ENCODE data around the gene C14orf119. TPM values are rescaled to one million over a fixed set of nuclear protein-coding genes. Genes with fewer than 3 reads are reported as not detected.

C14orf119 gene
- total RNA-seq, 1 donor: 35.0 TPM

DNA sequence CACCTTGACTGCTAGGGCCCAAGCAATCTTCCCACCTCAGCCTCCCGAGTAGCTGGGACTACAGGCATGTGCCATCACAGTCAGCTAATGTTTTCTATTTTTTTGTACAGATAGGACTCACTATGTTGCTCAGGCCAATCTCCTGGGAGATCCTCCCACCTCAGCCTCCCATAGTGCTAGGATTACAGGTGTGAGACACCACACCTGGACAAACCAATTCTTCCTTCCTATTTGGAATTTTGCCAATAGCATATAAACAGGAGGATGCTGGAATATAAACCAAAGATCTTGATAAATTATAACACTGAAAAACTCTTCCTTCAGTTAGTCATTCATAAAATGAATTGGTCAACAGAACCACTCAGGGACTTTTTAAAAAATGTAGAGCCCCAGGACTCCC, 8.7 kb upstream of the C14orf119 start:
- no peak for DNase-seq (ENCODE audit: low read depth in 2 of 3, low spot score in 2 of 3)

GRCh38 chr14:23089498-23090253, 5.6 kb upstream of the C14orf119 start:
- no peak for DNase-seq (ENCODE audit: low read depth in 2 of 3, low spot score in 2 of 3)

- no peak for DNase-seq (ENCODE audit: low read depth in 2 of 3, low spot score in 2 of 3)
Measured at GRCh38 chr14:23090254-23090636, 5.1 kb upstream of the C14orf119 start.

GRCh38 chr14:23091294-23092225, 3.7 kb upstream of the C14orf119 start:
- DNase-seq (ENCODE audit: low read depth in 2 of 3, low spot score in 2 of 3): no peak

- no peak for DNase-seq (ENCODE audit: low read depth in 2 of 3, low spot score in 2 of 3)
Measured at GRCh38 chr14:23093104-23093503, 2.2 kb upstream of the C14orf119 start.

DNA sequence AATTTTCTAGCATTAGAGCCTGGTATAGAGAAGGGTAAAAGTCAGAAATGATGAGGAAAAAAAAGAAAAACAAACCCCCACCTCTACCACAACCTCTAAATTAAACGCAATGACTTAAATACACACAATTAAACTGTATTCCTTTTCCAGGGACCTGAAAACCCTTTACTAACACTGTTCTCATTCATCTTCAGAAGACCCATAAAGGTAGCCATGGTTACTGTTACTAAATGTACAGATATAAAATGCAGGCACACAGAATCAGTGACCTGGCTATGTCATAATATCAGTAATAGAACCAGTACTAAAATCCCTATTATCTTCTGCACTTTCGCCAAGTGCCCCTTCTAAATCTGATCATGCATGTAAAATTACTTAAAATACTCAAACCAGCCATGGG, 1.8 kb upstream of the C14orf119 start:
- DNase-seq (ENCODE audit: low read depth in 2 of 3, low spot score in 2 of 3): no peak

- DNase-seq (ENCODE audit: low read depth in 2 of 3, low spot score in 2 of 3): peak in 1 of 3 donors; percentile 20
Measured at GRCh38 chr14:23093991-23094665, 1.2 kb upstream of the C14orf119 start.

- DNase-seq (ENCODE audit: low read depth in 2 of 3, low spot score in 2 of 3): peak in 2 of 3 donors; percentile 92 to 96
Measured at GRCh38 chr14:23094666-23095195, 574 bp upstream of the C14orf119 start, which contains the start of gene ACIN1. Gene ACIN1 (minus strand): TSS chr14:23095136. CDS start chr14:23095112, 24 bp downstream.

DNA sequence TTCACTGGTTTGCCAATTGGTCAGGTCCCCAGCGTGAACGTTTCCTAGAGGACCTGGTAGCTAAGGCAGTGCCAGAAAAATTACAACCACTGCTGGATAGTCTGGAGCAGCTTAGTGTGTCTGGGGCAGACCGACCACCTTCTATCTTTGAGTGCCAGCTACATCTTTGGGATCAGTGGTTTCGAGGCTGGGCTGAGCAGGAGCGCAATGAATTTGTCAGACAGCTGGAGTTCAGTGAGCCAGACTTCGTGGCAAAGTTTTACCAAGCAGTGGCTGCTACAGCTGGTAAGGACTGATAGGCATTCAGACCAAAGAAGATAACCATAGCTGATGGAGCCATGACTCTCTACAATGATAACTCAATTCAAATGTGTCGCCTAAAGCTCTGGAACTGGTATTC, 2.5 kb downstream of the C14orf119 start:
- DNase-seq (ENCODE audit: low read depth in 2 of 3, low spot score in 2 of 3): peak in 1 of 3 donors; percentile 31

DNA sequence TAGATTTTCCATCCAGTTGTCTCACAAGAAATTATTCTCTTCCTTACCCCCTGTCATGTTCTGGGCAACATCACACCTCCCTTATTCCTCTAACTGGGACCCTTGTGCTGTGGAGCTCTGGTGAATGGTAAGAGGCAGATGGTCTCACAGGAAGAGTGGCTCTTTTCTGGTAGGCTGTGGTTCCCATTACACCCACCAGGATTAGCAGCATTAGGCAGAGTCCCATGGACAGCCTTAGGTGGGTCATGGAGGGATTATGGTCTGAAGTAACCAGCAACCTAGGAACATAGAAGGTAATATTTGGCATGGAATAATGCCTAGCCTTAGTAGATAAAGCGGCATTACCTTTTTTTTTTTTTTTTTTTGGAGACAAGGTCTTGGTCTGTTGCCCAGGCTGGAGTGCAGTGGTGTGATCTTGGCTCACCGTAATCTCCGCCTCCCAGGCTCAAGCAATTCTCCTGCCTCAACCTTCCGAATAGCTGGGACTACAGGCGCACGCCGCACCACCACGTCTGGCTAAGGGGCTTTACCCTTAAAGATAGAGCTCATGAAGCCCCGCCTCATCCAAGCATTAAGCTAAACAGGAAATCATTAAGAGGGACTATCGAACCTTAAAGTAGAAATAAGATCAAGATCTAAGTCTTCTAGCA, 4.0 kb downstream of the C14orf119 start:
- no peak for DNase-seq (ENCODE audit: low read depth in 2 of 3, low spot score in 2 of 3)

DNA sequence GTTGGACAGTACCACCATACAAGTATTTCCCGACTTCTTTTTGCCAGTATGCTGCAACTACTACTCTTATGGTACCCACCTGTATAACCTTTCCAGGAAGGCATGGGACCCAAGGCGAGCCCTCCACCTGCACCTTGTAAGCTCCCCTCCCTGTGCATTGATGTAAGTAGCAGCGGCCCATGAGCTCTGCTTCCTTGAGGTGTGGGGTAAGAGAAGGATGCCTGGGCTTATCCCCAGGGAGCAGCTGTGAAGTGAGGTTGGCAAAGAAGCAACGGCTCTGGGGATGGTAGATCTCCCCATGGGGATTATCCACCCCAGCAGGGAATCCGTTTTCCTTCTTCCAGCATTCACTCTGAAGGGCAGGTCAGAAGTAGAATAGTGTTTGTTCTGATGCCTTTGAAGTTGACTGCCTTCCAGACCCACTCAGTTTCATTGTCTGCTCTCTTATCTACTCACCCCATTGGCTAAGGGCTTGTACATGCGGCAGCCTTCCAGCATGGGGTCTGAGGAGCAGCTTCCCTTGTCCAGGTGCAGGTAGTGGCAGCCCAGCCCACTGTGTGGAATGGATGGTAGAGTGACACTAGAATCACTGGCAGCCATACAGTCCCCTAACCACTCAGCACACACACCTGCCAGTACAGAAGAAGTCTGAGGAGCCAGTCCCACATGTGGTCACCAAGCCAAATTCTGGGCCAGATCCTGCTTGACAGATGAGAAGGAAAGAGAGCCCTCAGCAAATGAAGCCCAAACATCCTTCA, 6.1 kb downstream of the C14orf119 start:
- DNase-seq (ENCODE audit: low read depth in 2 of 3, low spot score in 2 of 3): no peak

GRCh38 chr14:23101986-23102625, 6.8 kb downstream of the C14orf119 start:
- DNase-seq (ENCODE audit: low read depth in 2 of 3, low spot score in 2 of 3): no peak

GRCh38 chr14:23102801-23103200, 7.5 kb downstream of the C14orf119 start:
- no peak for DNase-seq (ENCODE audit: low read depth in 2 of 3, low spot score in 2 of 3)

DNA sequence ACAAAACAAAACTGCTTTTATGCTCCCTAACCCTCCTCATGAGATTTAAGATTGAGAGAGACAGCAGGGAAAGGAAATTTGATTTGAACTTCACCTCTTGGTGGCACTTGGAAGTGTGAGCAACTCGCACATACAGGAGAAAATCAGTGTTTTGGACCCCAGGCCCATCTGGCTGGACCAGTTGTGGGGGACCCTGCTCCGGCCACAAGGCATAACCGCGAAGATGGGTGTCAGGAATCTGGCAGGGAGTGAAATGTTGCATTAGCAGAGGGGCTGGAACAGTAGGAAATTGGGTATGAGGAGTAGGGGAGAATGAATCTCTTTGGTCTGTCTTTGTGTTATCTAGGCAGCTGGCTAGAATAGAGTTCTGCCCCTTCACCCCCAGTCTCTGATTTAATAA, 8.3 kb downstream of the C14orf119 start:
- no peak for DNase-seq (ENCODE audit: low read depth in 2 of 3, low spot score in 2 of 3)

DNA sequence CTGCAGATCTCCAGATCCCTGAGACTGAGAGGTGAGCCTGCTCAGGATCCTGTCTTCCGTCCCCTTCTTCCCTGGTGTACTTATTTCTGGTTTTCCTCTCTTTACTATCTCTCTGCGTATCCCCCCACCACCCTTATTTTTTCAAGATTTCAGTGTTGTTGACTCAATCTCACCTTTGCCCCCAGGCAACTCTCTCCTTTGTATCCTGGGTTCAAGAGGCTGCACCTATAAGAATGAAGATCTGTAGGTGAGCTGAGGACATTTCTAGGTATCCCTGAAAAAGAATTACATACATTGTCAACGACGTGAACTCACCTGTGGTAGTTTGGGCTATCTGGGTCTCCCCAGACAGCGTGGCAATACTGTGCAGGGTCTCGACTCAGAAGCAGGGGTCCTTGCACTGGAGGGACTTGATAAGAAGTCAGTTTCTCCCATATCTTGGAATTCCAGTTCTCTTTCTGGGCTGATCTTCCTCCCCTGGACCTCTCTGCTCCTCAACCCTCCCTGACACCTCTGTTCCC, 8.8 kb downstream of the C14orf119 start:
- no peak for DNase-seq (ENCODE audit: low read depth in 2 of 3, low spot score in 2 of 3)

- no peak for DNase-seq (ENCODE audit: low read depth in 2 of 3, low spot score in 2 of 3)
Measured at GRCh38 chr14:23104591-23105347, 9.5 kb downstream of the C14orf119 start, which contains the start of gene CIROP. Gene CIROP (minus strand): TSS chr14:23104989. CDS start chr14:23104920, 69 bp downstream.

- no peak for DNase-seq (ENCODE audit: low read depth in 2 of 3, low spot score in 2 of 3)
Measured at GRCh38 chr14:23105348-23105824, 10.1 kb downstream of the C14orf119 start.

GRCh38 chr14:23106747-23107045, 11.4 kb downstream of the C14orf119 start:
- DNase-seq (ENCODE audit: low read depth in 2 of 3, low spot score in 2 of 3): no peak
